ENCODE measurements around the gene MYL5. TPM values are rescaled to one million over a fixed set of nuclear protein-coding genes. Genes with fewer than 3 reads are reported as not detected.
"Not testable (repeated sequence)": the region's sequence is repeated elsewhere in the genome, so short reads cannot be mapped to it uniquely, and the experiment has no call there.

Gene MYL5
- total and polyA plus RNA-seq, 4 experiments from 2014 or later: 2.1 to 15.4 (median 7.7) TPM

GRCh38 chr4:642366-642765 lies 32.0 kb upstream of the MYL5 start:
- H3K36me3 ChIP-seq (ENCODE audit: insufficient read depth, low read length); H3K4me1 Mint-ChIP-seq; DNase-seq; CTCF ChIA-PET (ENCODE audit: partially characterized antibody); H3K4me3 Mint-ChIP-seq; H3K9me3 ChIP-seq (ENCODE audit: control insufficient read depth in 1 of 2, low read length in 2 of 2); H3K4me1 ChIP-seq (ENCODE audit: insufficient read depth, low read length); H3K27ac ChIP-seq (ENCODE audit: low read depth, low read length); H3K36me3 Mint-ChIP-seq; H3K27ac Mint-ChIP-seq; H3K27me3 ChIP-seq (ENCODE audit: insufficient read depth, low read length); intact Hi-C loops (cut with micrococcal nuclease); H3K4me3 ChIP-seq (ENCODE audit: low read length in 2 of 2); POLR2A ChIA-PET (ENCODE audit: partially characterized antibody): not testable (repeated sequence)
- peaks cover 0 to 16% (median 6%) of the 10 kb centered on the region in 8 donors for H3K9me3 Mint-ChIP-seq
- peaks cover 14 to 24% of the 10 kb centered on the region in 2 donors for H3K27me3 Mint-ChIP-seq

GRCh38 chr4:646460-646859 lies 27.9 kb upstream of the MYL5 start:
- no peaks in the 10 kb centered on the region for H3K36me3 ChIP-seq (ENCODE audit: insufficient read depth, low read length)
- peak overlapping the region in 4 of 7 donors; percentile 38 to 68 (median 53) for H3K27ac Mint-ChIP-seq
- no peaks in the 10 kb centered on the region for H3K9me3 ChIP-seq (ENCODE audit: control insufficient read depth in 1 of 2, low read length in 2 of 2)
- POLR2A ChIA-PET (ENCODE audit: partially characterized antibody): no interaction called here
- H3K27me3 ChIP-seq (ENCODE audit: insufficient read depth, low read length): no peaks in the 10 kb centered on the region
- H3K9me3 Mint-ChIP-seq: peaks cover 0 to 14% (median 6%) of the 10 kb centered on the region in 8 donors
- intact Hi-C loops (cut with micrococcal nuclease): no loop called here
- DNase-seq: peak in 1 of 5 donors; percentile 12
- peaks cover 0 to 6% (median 3%) of the 10 kb centered on the region in 4 donors for H3K4me1 Mint-ChIP-seq
- H3K27ac ChIP-seq (ENCODE audit: low read depth, low read length): no peak overlapping the region
- peaks cover 8 to 17% of the 10 kb centered on the region in 2 donors for H3K27me3 Mint-ChIP-seq
- H3K4me1 ChIP-seq (ENCODE audit: insufficient read depth, low read length): no peaks in the 10 kb centered on the region
- CTCF ChIA-PET (ENCODE audit: partially characterized antibody): no interaction called here
- H3K4me3 Mint-ChIP-seq: peak overlapping the region; percentile 27 to 84 (median 80)
- H3K4me3 ChIP-seq (ENCODE audit: low read length in 2 of 2): no peak overlapping the region
- peaks cover 0 to 4% of the 10 kb centered on the region in 2 donors for H3K36me3 Mint-ChIP-seq

GRCh38 chr4:647481-647880 lies 26.9 kb upstream of the MYL5 start:
- H3K9me3 Mint-ChIP-seq: peaks cover 0 to 14% (median 3%) of the 10 kb centered on the region in 8 donors
- H3K27me3 ChIP-seq (ENCODE audit: insufficient read depth, low read length): no peaks in the 10 kb centered on the region
- peaks cover 0 to 6% (median 3%) of the 10 kb centered on the region in 4 donors for H3K4me1 Mint-ChIP-seq
- no peaks in the 10 kb centered on the region for H3K4me1 ChIP-seq (ENCODE audit: insufficient read depth, low read length)
- no peak overlapping the region for H3K27ac Mint-ChIP-seq
- no peak for DNase-seq
- no peak overlapping the region for H3K27ac ChIP-seq (ENCODE audit: low read depth, low read length)
- intact Hi-C loops (cut with micrococcal nuclease): no loop called here
- peaks cover 8 to 17% of the 10 kb centered on the region in 2 donors for H3K27me3 Mint-ChIP-seq
- H3K36me3 Mint-ChIP-seq: peaks cover 0 to 4% of the 10 kb centered on the region in 2 donors
- H3K9me3 ChIP-seq (ENCODE audit: control insufficient read depth in 1 of 2, low read length in 2 of 2): no peaks in the 10 kb centered on the region
- H3K4me3 ChIP-seq (ENCODE audit: low read length in 2 of 2): no peak overlapping the region
- ChIA-PET CTCF (ENCODE audit: partially characterized antibody) (no interaction called here), POLR2A (ENCODE audit: partially characterized antibody) (no interaction called here)
- no peak overlapping the region for H3K4me3 Mint-ChIP-seq
- H3K36me3 ChIP-seq (ENCODE audit: insufficient read depth, low read length): no peaks in the 10 kb centered on the region

- Histone ChIP-seq H3K27me3 (ENCODE audit: insufficient read depth, low read length) (no peaks in the 10 kb centered on the region), H3K36me3 (ENCODE audit: insufficient read depth, low read length) (no peaks in the 10 kb centered on the region), H3K27ac (ENCODE audit: low read depth, low read length) (no peak overlapping the region), H3K4me3 (ENCODE audit: low read length in 2 of 2) (no peak overlapping the region), H3K9me3 (ENCODE audit: control insufficient read depth in 1 of 2, low read length in 2 of 2) (no peaks in the 10 kb centered on the region), H3K4me1 (ENCODE audit: insufficient read depth, low read length) (no peaks in the 10 kb centered on the region)
- no peaks in the 10 kb centered on the region for H3K36me3 Mint-ChIP-seq
- peaks cover 0 to 5% (median 1%) of the 10 kb centered on the region in 8 donors for H3K9me3 Mint-ChIP-seq
- H3K27me3 Mint-ChIP-seq: peaks cover 6 to 16% of the 10 kb centered on the region in 2 donors
- no peak for DNase-seq
- H3K27ac Mint-ChIP-seq: no peak overlapping the region
- intact Hi-C loops (cut with micrococcal nuclease): no loop called here
- no peak overlapping the region for H3K4me3 Mint-ChIP-seq
- peaks cover 0 to 6% (median 3%) of the 10 kb centered on the region in 4 donors for H3K4me1 Mint-ChIP-seq
- ChIA-PET POLR2A (ENCODE audit: partially characterized antibody) (no interaction called here), CTCF (ENCODE audit: partially characterized antibody) (no interaction called here)
Observed at GRCh38 chr4:648579-649292, 25.6 kb upstream of the MYL5 start.

GRCh38 chr4:649293-649625 lies 25.1 kb upstream of the MYL5 start:
- H3K4me1 Mint-ChIP-seq: peaks cover 0 to 6% (median 3%) of the 10 kb centered on the region in 4 donors
- H3K27me3 Mint-ChIP-seq: peaks cover 6 to 16% of the 10 kb centered on the region in 2 donors
- Histone ChIP-seq H3K27me3 (ENCODE audit: insufficient read depth, low read length) (no peaks in the 10 kb centered on the region), H3K36me3 (ENCODE audit: insufficient read depth, low read length) (no peaks in the 10 kb centered on the region), H3K4me1 (ENCODE audit: insufficient read depth, low read length) (no peaks in the 10 kb centered on the region), H3K9me3 (ENCODE audit: control insufficient read depth in 1 of 2, low read length in 2 of 2) (no peaks in the 10 kb centered on the region), H3K27ac (ENCODE audit: low read depth, low read length) (no peak overlapping the region), H3K4me3 (ENCODE audit: low read length in 2 of 2) (no peak overlapping the region)
- intact Hi-C loops (cut with micrococcal nuclease): no loop called here
- no peaks in the 10 kb centered on the region for H3K36me3 Mint-ChIP-seq
- peaks cover 0 to 4% (median under 1%) of the 10 kb centered on the region in 8 donors for H3K9me3 Mint-ChIP-seq
- H3K27ac Mint-ChIP-seq: no peak overlapping the region
- DNase-seq: no peak
- no peak overlapping the region for H3K4me3 Mint-ChIP-seq
- POLR2A ChIA-PET (ENCODE audit: partially characterized antibody): no interaction called here
- CTCF ChIA-PET (ENCODE audit: partially characterized antibody): no interaction called here

GRCh38 chr4:649751-650310 lies 24.5 kb upstream of the MYL5 start:
- H3K9me3 Mint-ChIP-seq: peaks cover 0 to 4% (median under 1%) of the 10 kb centered on the region in 8 donors
- peaks cover 0 to 6% (median 3%) of the 10 kb centered on the region in 4 donors for H3K4me1 Mint-ChIP-seq
- H3K27ac Mint-ChIP-seq: no peak overlapping the region
- no peak for DNase-seq
- H3K27me3 Mint-ChIP-seq: peaks cover 6 to 14% of the 10 kb centered on the region in 2 donors
- Histone ChIP-seq H3K4me1 (ENCODE audit: insufficient read depth, low read length) (no peaks in the 10 kb centered on the region), H3K4me3 (ENCODE audit: low read length in 2 of 2) (no peak overlapping the region), H3K27ac (ENCODE audit: low read depth, low read length) (no peak overlapping the region), H3K27me3 (ENCODE audit: insufficient read depth, low read length) (no peaks in the 10 kb centered on the region), H3K36me3 (ENCODE audit: insufficient read depth, low read length) (no peaks in the 10 kb centered on the region), H3K9me3 (ENCODE audit: control insufficient read depth in 1 of 2, low read length in 2 of 2) (no peaks in the 10 kb centered on the region)
- no peak overlapping the region for H3K4me3 Mint-ChIP-seq
- H3K36me3 Mint-ChIP-seq: no peaks in the 10 kb centered on the region
- ChIA-PET POLR2A (ENCODE audit: partially characterized antibody) (no interaction called here), CTCF (ENCODE audit: partially characterized antibody) (no interaction called here)
- intact Hi-C loops (cut with micrococcal nuclease): no loop called here

GRCh38 chr4:650461-650860 lies 23.9 kb upstream of the MYL5 start:
- POLR2A ChIA-PET (ENCODE audit: partially characterized antibody): no interaction called here
- DNase-seq: no peak
- H3K4me3 Mint-ChIP-seq: no peak overlapping the region
- H3K36me3 ChIP-seq (ENCODE audit: insufficient read depth, low read length): no peaks in the 10 kb centered on the region
- no peaks in the 10 kb centered on the region for H3K36me3 Mint-ChIP-seq
- no peaks in the 10 kb centered on the region for H3K4me1 ChIP-seq (ENCODE audit: insufficient read depth, low read length)
- no peak overlapping the region for H3K27ac ChIP-seq (ENCODE audit: low read depth, low read length)
- CTCF ChIA-PET (ENCODE audit: partially characterized antibody): no interaction called here
- intact Hi-C loops (cut with micrococcal nuclease): no loop called here
- peaks cover 0 to 4% (median under 1%) of the 10 kb centered on the region in 8 donors for H3K9me3 Mint-ChIP-seq
- H3K27me3 ChIP-seq (ENCODE audit: insufficient read depth, low read length): no peaks in the 10 kb centered on the region
- H3K9me3 ChIP-seq (ENCODE audit: control insufficient read depth in 1 of 2, low read length in 2 of 2): no peaks in the 10 kb centered on the region
- peaks cover 0 to 6% (median 3%) of the 10 kb centered on the region in 4 donors for H3K4me1 Mint-ChIP-seq
- H3K27ac Mint-ChIP-seq: no peak overlapping the region
- H3K27me3 Mint-ChIP-seq: peaks cover 6 to 12% of the 10 kb centered on the region in 2 donors
- no peak overlapping the region for H3K4me3 ChIP-seq (ENCODE audit: low read length in 2 of 2)
